A549 (cell line): Measurements from ENCODE around the gene CLSTN1. TPM values are rescaled to one million over a fixed set of nuclear protein-coding genes. Genes with fewer than 3 reads are reported as not detected.

ENCODE experiments used
- ATAC-seq, 2 experiments: fragments of 200-7000 bp in 1 of 2; fragments of >200 bp in 1 of 2; cut with Nextera tagmentation in 1 of 2; cut with Tn5 transposase in 1 of 2; 3 replicates each; pipeline versions ENCODE4 v1.8.0 to v1.9.1; 2018 to 2020; ENCODE audit warnings: mild to moderate bottlenecking in 1 of 2, moderate library complexity in 1 of 2
- CTCF ChIA-PET: fragments of 300-600 bp; sonication (Branson Sonifier 250); formaldehyde crosslinking; extraction: SDS; loops from one replicate; lab custom pipeline; 2021; ENCODE audit warnings: antibody characterized with exemption, inconsistent platforms; lab: Yijun Ruan, JAX
- POLR2A ChIA-PET: fragments of 350-600 bp; formaldehyde crosslinking; extraction: SDS; loops from one replicate; lab custom pipeline; 2021; ENCODE audit warnings: antibody characterized with exemption, inconsistent platforms; lab: Yijun Ruan, JAX
- DNase-seq, 2 experiments: peaks; one replicate each; pipeline versions ENCODE4 v3.0.0 to v3.0.0-alpha.2; 2011 to 2016; ENCODE audit warnings: low read depth in 1 of 2, low spot score in 1 of 2
- FAIRE-seq: peaks from 2 replicates; lab custom pipeline; 2011; peaks lifted over from hg19 to GRCh38; lab: Jason Lieb, UNC
- H3K27ac ChIP-seq, 2 experiments: fragments of >200 bp; sonication (Bioruptor Twin); formaldehyde crosslinking; 3 replicates each; pipeline ENCODE4 v1.5.1; 2016 to 2017
- H3K4me1 ChIP-seq: fragments of >200 bp; sonication (Bioruptor Twin); formaldehyde crosslinking; 3 replicates; pipeline ENCODE4 v1.6.1; 2016
- H3K4me2 ChIP-seq: fragments of >200 bp; sonication (Bioruptor Twin); formaldehyde crosslinking; 3 replicates; pipeline ENCODE4 v1.6.1; 2016
- H3K4me3 ChIP-seq: fragments of >200 bp; sonication (Bioruptor Twin); formaldehyde crosslinking; 3 replicates; pipeline ENCODE4 v1.5.1; 2016
- H3K9me3 ChIP-seq: fragments of >200 bp; sonication (Bioruptor Twin); formaldehyde crosslinking; 3 replicates; pipeline ENCODE4 v1.6.1; 2016
- BHLHE40 ChIP-seq: IDR thresholded peaks from 2 replicates; pipeline ENCODE4 v1.6.1; 2012; ENCODE audit warnings: low read depth, low read length, inconsistent platforms
- CBX8 ChIP-seq: fragments of 200-600 bp; sonication (generic); IDR thresholded peaks from 2 replicates; pipeline ENCODE4 v1.6.1; 2016
- CEBPB ChIP-seq, 2 experiments: fragments of >200 bp in 1 of 2; sonication (Bioruptor Twin) in 1 of 2; formaldehyde crosslinking in 1 of 2; IDR thresholded peaks; 2 replicates each; pipeline ENCODE4 v1.6.1; 2012 to 2016
- CHD2 ChIP-seq: fragments of 150-350 bp; IDR thresholded peaks from 2 replicates; pipeline ENCODE4 v1.6.1; 2014; ENCODE audit warnings: low read length; ENCODE audit not compliant: partially characterized antibody
- EP300 ChIP-seq, 2 experiments: fragments of >200 bp; sonication (Bioruptor Twin); formaldehyde crosslinking; IDR thresholded peaks; 2 replicates in 1 of 2; 3 replicates in 1 of 2; pipeline ENCODE4 v1.6.1; 2016 to 2017
- HDAC2 ChIP-seq: fragments of 200-600 bp; sonication (generic); IDR thresholded peaks from 2 replicates; pipeline ENCODE4 v1.6.1; 2016
- HEYL ChIP-seq: fragments of 250-450 bp; sonication (Bioruptor Pico); IDR thresholded peaks from 2 replicates; pipeline ENCODE4 v1.8.0; 2021; ENCODE audit warnings: mild to moderate bottlenecking, moderate library complexity
- HOXB5 ChIP-seq: fragments of 250-450 bp; sonication (Bioruptor Pico); IDR thresholded peaks from 2 replicates; pipeline ENCODE4 v1.5.0; 2020; ENCODE audit warnings: mild to moderate bottlenecking, moderate library complexity
- JUNB ChIP-seq: fragments of >200 bp; sonication (Bioruptor Twin); formaldehyde crosslinking; IDR thresholded peaks from 2 replicates; pipeline ENCODE4 v1.6.1; 2016
- KDM5A ChIP-seq: fragments of 200-600 bp; sonication (generic); IDR thresholded peaks from 2 replicates; pipeline ENCODE4 v1.6.1; 2016; ENCODE audit warnings: antibody characterized with exemption, mild to moderate bottlenecking
- MAZ ChIP-seq: fragments of 150-350 bp; IDR thresholded peaks from 2 replicates; pipeline ENCODE4 v1.6.1; 2014; ENCODE audit warnings: antibody characterized with exemption, low read depth, low read length, borderline replicate concordance
- NFE2L2 ChIP-seq: fragments of 150-350 bp; conservative IDR thresholded peaks from 2 replicates; pipeline ENCODE4 v1.6.1; 2014; ENCODE audit warnings: low read length
- NPAS2 ChIP-seq: fragments of 250-450 bp; sonication (Bioruptor Pico); IDR thresholded peaks from 2 replicates; pipeline ENCODE4 v1.8.0; 2022; ENCODE audit warnings: mild to moderate bottlenecking, moderate library complexity, borderline replicate concordance
- POLR2AphosphoS2 ChIP-seq: conservative IDR thresholded peaks from 2 replicates; pipeline ENCODE4 v1.6.1; 2012; ENCODE audit warnings: low read length, improper control_type of control experiment, inconsistent platforms
- RARB ChIP-seq: fragments of 250-450 bp; sonication (Bioruptor Pico); IDR thresholded peaks from 2 replicates; pipeline ENCODE4 v1.8.0; 2021; ENCODE audit warnings: mild to moderate bottlenecking, moderate library complexity
- ZSCAN20 ChIP-seq: fragments of 250-450 bp; sonication (Bioruptor Pico); IDR thresholded peaks from 2 replicates; pipeline ENCODE4 v1.8.0; 2022; ENCODE audit warnings: mild to moderate bottlenecking, moderate library complexity
- WGBS: methylation state at CpG from one replicate; pipeline ENCODE4 v1.1.6; 2017; ENCODE audit errors: missing lambda C conversion rate; 5-methylcytosine and 5-hydroxymethylcytosine counted together
- polyA plus RNA-seq, 4 experiments: library from polyadenylated mRNA; depleted of rRNA in 3 of 4; stranded (reverse); fragments of >200 nt; fragmentation: RNase III in 1 of 4; extraction: RNeasy Plus Mini Kit Qiagen cat#74134 plus additional on column Dnase treatment in 1 of 4; gene quantifications; 2 replicates in 3 of 4; 3 replicates in 1 of 4; pipeline ENCODE4 v1.2.3, GENCODE V29; 2011 to 2017
- TF ChIP-seq, protein P1 (sequence below): fragments of 450-650 bp; IDR thresholded peaks from 2 replicates; pipeline ENCODE4 v1.6.1; 2014; ENCODE audit warnings: antibody characterized with exemption
- TF ChIP-seq, protein P2 (sequence below): fragments of 250-450 bp; sonication (Bioruptor Pico); IDR thresholded peaks from 2 replicates; pipeline ENCODE4 v1.5.0; 2020; ENCODE audit warnings: low read depth, mild to moderate bottlenecking, moderate library complexity
- TF ChIP-seq, protein P3 (sequence below): IDR thresholded peaks from 2 replicates; pipeline ENCODE4 v1.6.1; 2012; ENCODE audit warnings: low read depth, borderline replicate concordance
- TF ChIP-seq, protein P4 (sequence below): fragments of 200-600 bp; sonication (generic); IDR thresholded peaks from 2 replicates; pipeline ENCODE4 v1.6.1; 2016; ENCODE audit warnings: antibody characterized with exemption, mild to moderate bottlenecking, moderate library complexity
- TF ChIP-seq, protein P5 (sequence below): fragments of >200 bp; sonication (Bioruptor Twin); formaldehyde crosslinking; IDR thresholded peaks from 3 replicates; pipeline ENCODE4 v1.5.1; 2016

CLSTN1 gene
- polyA plus RNA-seq, 2 of the 4 experiments (the other 2 are of a cell fraction), result 27.3 to 56.1 TPM

DNA sequence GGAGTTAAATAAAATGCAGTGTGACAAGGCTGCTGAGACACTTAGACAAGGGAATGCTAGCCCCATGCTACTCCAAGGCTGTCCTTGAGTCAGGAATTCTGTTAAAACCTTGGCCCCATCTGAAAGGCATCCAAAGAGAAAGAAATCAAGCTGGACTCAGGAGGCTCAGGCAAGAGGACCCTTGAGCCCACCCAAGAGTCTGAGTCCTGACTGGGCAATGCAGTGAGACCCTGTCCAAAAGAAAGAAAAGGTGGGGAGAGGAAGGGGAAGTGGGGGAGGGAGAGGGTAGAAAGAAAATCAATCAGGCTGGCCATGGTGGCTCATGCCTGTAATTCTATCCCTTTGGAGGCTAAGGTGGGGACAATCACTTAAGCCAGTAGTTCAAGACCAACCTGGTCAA is 26.7 kb downstream of the CLSTN1 start:
- FAIRE-seq (no peak), ATAC-seq (no peak), DNase-seq (no peak)
- CTCF ChIA-PET, result interaction anchor here (0.8 to 1.2 kb wide), 2 partner anchors 13 to 67 kb away, joined by 3 to 8 read pairs; no protein-coding TSS in a partner anchor
- no peak overlapping the region for H3K4me3 ChIP-seq
- peaks cover 48% of the 10 kb centered on the region for H3K4me1 ChIP-seq
- no peak overlapping the region for H3K4me2 ChIP-seq
- TF ChIP-seq HEYL (CRISPR knock-in tag) (no peak), JUNB (no peak), ZSCAN20 (CRISPR knock-in tag) (no peak)
- TF ChIP-seq, protein P1, sequence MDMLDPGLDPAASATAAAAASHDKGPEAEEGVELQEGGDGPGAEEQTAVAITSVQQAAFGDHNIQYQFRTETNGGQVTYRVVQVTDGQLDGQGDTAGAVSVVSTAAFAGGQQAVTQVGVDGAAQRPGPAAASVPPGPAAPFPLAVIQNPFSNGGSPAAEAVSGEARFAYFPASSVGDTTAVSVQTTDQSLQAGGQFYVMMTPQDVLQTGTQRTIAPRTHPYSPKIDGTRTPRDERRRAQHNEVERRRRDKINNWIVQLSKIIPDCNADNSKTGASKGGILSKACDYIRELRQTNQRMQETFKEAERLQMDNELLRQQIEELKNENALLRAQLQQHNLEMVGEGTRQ, result no peak
- no peak overlapping the region for H3K27ac ChIP-seq
- H3K9me3 ChIP-seq, result no peaks in the 10 kb centered on the region
- POLR2A ChIA-PET, result no interaction called here

DNA sequence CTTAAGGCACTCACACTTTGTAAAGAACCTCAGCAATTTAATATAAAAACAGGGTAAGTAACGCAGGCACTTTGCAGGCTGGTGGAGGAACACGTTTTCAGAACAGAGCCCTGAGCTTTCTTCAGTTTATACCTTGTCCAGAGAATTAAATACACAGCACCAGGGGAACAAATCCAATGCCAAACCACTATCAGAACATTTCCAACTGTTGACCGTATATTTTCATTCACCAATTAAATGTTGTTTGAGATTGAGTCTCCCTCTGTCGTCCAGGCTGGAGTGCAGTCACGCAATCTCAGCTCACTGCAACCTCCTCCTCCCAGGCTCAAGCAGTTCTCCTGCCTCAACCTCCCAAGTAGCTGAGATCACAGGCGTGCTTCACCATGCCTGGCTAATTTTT is 29.7 kb downstream of the CLSTN1 start:
- no peak for DNase-seq
- Histone ChIP-seq H3K4me1 (peaks cover 48% of the 10 kb centered on the region), H3K9me3 (no peaks in the 10 kb centered on the region), H3K4me2 (no peak overlapping the region), H3K4me3 (no peak overlapping the region), H3K27ac (no peak overlapping the region)
- no peak for FAIRE-seq
- ATAC-seq, result no peak
- WGBS, result 89% methylated on average over 6 of the region's 6 CpGs
- ChIA-PET CTCF (interaction anchor here (1.7 to 2.2 kb wide), 2 partner anchors 9 to 10 kb away, joined by 5 to 12 read pairs; no protein-coding TSS in a partner anchor), POLR2A (no interaction called here)
- TF ChIP-seq NFE2L2, result no peak
- TF ChIP-seq POLR2AphosphoS2, result no peak
- TF ChIP-seq HOXB5 (CRISPR knock-in tag), result no peak
- TF ChIP-seq JUNB, result no peak
- TF ChIP-seq, protein P2, sequence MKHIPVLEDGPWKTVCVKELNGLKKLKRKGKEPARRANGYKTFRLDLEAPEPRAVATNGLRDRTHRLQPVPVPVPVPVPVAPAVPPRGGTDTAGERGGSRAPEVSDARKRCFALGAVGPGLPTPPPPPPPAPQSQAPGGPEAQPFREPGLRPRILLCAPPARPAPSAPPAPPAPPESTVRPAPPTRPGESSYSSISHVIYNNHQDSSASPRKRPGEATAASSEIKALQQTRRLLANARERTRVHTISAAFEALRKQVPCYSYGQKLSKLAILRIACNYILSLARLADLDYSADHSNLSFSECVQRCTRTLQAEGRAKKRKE (CRISPR knock-in tag), result no peak
- TF ChIP-seq HDAC2, result no peak
- no peak for TF ChIP-seq CHD2
- TF ChIP-seq, protein P3, sequence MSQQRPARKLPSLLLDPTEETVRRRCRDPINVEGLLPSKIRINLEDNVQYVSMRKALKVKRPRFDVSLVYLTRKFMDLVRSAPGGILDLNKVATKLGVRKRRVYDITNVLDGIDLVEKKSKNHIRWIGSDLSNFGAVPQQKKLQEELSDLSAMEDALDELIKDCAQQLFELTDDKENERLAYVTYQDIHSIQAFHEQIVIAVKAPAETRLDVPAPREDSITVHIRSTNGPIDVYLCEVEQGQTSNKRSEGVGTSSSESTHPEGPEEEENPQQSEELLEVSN, result no peak
- TF ChIP-seq, protein P4, sequence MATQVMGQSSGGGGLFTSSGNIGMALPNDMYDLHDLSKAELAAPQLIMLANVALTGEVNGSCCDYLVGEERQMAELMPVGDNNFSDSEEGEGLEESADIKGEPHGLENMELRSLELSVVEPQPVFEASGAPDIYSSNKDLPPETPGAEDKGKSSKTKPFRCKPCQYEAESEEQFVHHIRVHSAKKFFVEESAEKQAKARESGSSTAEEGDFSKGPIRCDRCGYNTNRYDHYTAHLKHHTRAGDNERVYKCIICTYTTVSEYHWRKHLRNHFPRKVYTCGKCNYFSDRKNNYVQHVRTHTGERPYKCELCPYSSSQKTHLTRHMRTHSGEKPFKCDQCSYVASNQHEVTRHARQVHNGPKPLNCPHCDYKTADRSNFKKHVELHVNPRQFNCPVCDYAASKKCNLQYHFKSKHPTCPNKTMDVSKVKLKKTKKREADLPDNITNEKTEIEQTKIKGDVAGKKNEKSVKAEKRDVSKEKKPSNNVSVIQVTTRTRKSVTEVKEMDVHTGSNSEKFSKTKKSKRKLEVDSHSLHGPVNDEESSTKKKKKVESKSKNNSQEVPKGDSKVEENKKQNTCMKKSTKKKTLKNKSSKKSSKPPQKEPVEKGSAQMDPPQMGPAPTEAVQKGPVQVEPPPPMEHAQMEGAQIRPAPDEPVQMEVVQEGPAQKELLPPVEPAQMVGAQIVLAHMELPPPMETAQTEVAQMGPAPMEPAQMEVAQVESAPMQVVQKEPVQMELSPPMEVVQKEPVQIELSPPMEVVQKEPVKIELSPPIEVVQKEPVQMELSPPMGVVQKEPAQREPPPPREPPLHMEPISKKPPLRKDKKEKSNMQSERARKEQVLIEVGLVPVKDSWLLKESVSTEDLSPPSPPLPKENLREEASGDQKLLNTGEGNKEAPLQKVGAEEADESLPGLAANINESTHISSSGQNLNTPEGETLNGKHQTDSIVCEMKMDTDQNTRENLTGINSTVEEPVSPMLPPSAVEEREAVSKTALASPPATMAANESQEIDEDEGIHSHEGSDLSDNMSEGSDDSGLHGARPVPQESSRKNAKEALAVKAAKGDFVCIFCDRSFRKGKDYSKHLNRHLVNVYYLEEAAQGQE, result no peak
- no peak for TF ChIP-seq KDM5A
- no peak for TF ChIP-seq MAZ
- TF ChIP-seq EP300 (IDR thresholded peaks at IDR 0.05), result no peak
- no peak for TF ChIP-seq BHLHE40
- TF ChIP-seq, protein P5, sequence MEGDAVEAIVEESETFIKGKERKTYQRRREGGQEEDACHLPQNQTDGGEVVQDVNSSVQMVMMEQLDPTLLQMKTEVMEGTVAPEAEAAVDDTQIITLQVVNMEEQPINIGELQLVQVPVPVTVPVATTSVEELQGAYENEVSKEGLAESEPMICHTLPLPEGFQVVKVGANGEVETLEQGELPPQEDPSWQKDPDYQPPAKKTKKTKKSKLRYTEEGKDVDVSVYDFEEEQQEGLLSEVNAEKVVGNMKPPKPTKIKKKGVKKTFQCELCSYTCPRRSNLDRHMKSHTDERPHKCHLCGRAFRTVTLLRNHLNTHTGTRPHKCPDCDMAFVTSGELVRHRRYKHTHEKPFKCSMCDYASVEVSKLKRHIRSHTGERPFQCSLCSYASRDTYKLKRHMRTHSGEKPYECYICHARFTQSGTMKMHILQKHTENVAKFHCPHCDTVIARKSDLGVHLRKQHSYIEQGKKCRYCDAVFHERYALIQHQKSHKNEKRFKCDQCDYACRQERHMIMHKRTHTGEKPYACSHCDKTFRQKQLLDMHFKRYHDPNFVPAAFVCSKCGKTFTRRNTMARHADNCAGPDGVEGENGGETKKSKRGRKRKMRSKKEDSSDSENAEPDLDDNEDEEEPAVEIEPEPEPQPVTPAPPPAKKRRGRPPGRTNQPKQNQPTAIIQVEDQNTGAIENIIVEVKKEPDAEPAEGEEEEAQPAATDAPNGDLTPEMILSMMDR, result no peak
- TF ChIP-seq CEBPB (IDR thresholded peaks at IDR 0.05), result no peak
- TF ChIP-seq RARB (CRISPR knock-in tag), result no peak
- TF ChIP-seq NPAS2, result no peak
- no peak for TF ChIP-seq CBX8
- TF ChIP-seq, all 56 proteins: peak for 0
